ENCODE results near the gene GPR156. TPM values are rescaled to one million over a fixed set of nuclear protein-coding genes. Genes with fewer than 3 reads are reported as not detected.

GPR156 gene
- total and polyA plus RNA-seq, 2 experiments from 2014 or later: not detected

DNA sequence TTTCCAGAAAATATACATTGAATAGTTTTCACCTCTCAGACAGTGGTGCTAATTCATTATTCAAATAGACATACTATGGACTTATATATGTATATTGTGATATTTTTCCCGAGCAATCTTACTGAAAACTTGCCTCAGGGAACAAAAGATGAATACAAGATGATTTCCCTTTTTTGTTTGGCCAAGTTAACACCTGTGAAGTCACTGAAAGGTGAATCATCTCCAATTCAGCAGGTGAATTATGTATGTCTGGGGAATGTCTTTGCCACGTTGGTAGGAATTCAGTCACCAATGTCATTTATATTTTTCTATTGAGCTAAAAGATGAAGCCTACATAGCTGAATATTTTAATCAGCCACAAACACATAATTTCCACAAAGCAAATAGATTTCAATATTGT is 88.2 kb downstream of the GPR156 start:
- Histone ChIP-seq H3K79me2 (ENCODE audit: insufficient read depth) (no peaks in the 10 kb centered on the region), H3K27ac (no peak overlapping the region), H3K4me1 (ENCODE audit: insufficient read depth) (peaks cover 13% of the 10 kb centered on the region), H2AFZ (no peak overlapping the region), H3K4me2 (ENCODE audit: unreplicated experiment) (no peak overlapping the region), H3K9ac (no peak overlapping the region), H3K36me3 (ENCODE audit: low read depth) (no peaks in the 10 kb centered on the region), H3K9me2 (ENCODE audit: insufficient read depth) (no peaks in the 10 kb centered on the region), H4K20me1 (ENCODE audit: insufficient read depth) (no peaks in the 10 kb centered on the region), H3K9me3 (ENCODE audit: low read depth) (no peaks in the 10 kb centered on the region), H3K4me3 (no peak overlapping the region), H3K27me3 (replicated peaks; ENCODE audit: insufficient read depth) (no peaks in the 10 kb centered on the region), H3F3A (ENCODE audit: insufficient read depth) (peaks cover 14% of the 10 kb centered on the region)
- DNase-seq: no peak
- no peak for TF ChIP-seq EZH2phosphoT487 (IDR thresholded peaks at IDR 0.05; ENCODE audit: insufficient read depth, low read depth)
- no peak for TF ChIP-seq EZH2 (IDR thresholded peaks at IDR 0.05; ENCODE audit: insufficient read depth, poor library complexity, severe bottlenecking)
- 51 to 53% methylated on average over 2 of the region's 2 CpGs for WGBS, 2 experiments (ENCODE audit: low coverage in 1 of 2, low lambda C conversion rate in 2 of 2, missing lambda C conversion rate in 2 of 2)
- in situ Hi-C loops (cut with MboI): loop anchor here (25.0 kb wide), 1 partner anchor 660 kb away; no protein-coding TSS in a partner anchor

DNA sequence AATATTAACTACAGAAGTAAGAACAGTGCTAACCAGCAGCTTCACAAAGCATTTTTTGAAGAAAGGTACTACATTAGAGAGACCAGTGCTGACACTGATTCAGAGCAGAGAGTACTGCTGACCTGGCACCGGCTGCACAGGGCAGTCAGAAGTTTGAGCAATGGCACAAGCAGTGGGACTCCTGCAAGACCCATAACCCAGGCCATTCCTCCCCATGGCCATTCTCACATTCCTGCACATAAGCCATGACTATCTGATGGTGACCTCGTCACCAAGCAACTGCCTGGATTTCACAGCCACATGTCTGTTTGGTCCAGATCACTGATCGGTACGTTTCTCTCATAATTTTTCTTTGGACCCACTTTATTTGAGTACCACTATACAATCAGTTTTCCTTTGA is 88.7 kb downstream of the GPR156 start:
- H3K4me3 ChIP-seq: no peak overlapping the region
- no peak overlapping the region for H3K9ac ChIP-seq
- H3K4me2 ChIP-seq (ENCODE audit: unreplicated experiment): no peak overlapping the region
- DNase-seq: no peak
- 90 to 93% methylated on average over 4 of the region's 4 CpGs for WGBS, 2 experiments (ENCODE audit: low coverage in 1 of 2, low lambda C conversion rate in 2 of 2, missing lambda C conversion rate in 2 of 2)
- H3K79me2 ChIP-seq (ENCODE audit: insufficient read depth): no peaks in the 10 kb centered on the region
- TF ChIP-seq EZH2phosphoT487 (IDR thresholded peaks at IDR 0.05; ENCODE audit: insufficient read depth, low read depth) (no peak), EZH2 (IDR thresholded peaks at IDR 0.05; ENCODE audit: insufficient read depth, poor library complexity, severe bottlenecking) (no peak)
- H3K27ac ChIP-seq: no peak overlapping the region
- H3K36me3 ChIP-seq (ENCODE audit: low read depth): no peaks in the 10 kb centered on the region
- in situ Hi-C loops (cut with MboI): loop anchor here (25.0 kb wide), 1 partner anchor 659 kb away; no protein-coding TSS in a partner anchor
- no peaks in the 10 kb centered on the region for H3K9me2 ChIP-seq (ENCODE audit: insufficient read depth)
- no peaks in the 10 kb centered on the region for H3K9me3 ChIP-seq (ENCODE audit: low read depth)
- H3K4me1 ChIP-seq (ENCODE audit: insufficient read depth): peaks cover 17% of the 10 kb centered on the region
- peaks cover 18% of the 10 kb centered on the region for H3F3A ChIP-seq (ENCODE audit: insufficient read depth)
- H2AFZ ChIP-seq: no peak overlapping the region
- H4K20me1 ChIP-seq (ENCODE audit: insufficient read depth): no peaks in the 10 kb centered on the region
- H3K27me3 ChIP-seq (replicated peaks; ENCODE audit: insufficient read depth): no peaks in the 10 kb centered on the region

DNA sequence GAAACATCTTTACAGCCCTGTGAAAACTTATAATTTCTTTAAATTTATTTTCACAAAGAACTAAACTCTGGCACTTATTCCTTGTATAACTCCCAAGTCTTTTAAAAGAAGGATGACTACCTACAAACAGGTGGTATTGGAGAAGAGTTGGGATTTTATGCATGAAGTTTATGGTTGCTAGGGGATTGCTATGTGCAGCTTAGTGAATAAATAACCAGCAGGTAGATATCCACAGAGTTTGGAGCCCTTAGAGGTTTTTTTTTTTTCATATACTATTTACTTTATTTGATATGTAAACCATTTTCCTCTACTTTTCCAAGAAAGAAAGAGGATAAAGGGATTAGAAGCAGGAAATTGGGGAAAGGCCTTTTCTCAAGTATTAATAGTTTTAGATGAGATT is 91.5 kb downstream of the GPR156 start:
- no peaks in the 10 kb centered on the region for H3K9me3 ChIP-seq (ENCODE audit: low read depth)

DNA sequence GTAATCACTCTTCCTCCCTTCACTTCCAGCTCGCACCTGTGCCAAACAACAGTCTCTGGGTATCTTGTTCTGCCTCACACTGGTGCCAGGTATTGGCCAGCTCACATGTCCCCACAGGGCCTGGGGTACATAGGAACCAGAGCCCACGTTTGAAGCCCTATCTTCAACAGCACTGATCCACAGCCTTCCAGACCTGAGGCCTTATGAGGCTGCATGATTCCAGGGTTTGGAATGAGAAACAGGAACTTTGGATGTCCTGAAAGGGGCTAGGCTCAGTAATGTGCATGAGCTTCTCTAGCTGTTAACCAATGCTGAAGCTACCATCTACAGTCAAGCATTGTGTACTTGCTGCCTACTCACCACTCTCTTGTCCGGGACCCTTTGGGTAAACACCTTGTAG is 92.4 kb downstream of the GPR156 start:
- no peak overlapping the region for H3K9ac ChIP-seq
- H3K36me3 ChIP-seq (ENCODE audit: low read depth): no peaks in the 10 kb centered on the region
- peaks cover 20% of the 10 kb centered on the region for H3F3A ChIP-seq (ENCODE audit: insufficient read depth)
- peak overlapping the region; percentile 28 for H3K4me2 ChIP-seq (ENCODE audit: unreplicated experiment)
- 0 out of 2 replicates have a peak overlapping the region, but pooled peaks have one; percentile 11 for H2AFZ ChIP-seq
- 59 to 72% methylated on average over 3 of the region's 3 CpGs for WGBS, 2 experiments (ENCODE audit: low coverage in 1 of 2, low lambda C conversion rate in 2 of 2, missing lambda C conversion rate in 2 of 2)
- H4K20me1 ChIP-seq (ENCODE audit: insufficient read depth): no peaks in the 10 kb centered on the region
- H3K4me1 ChIP-seq (ENCODE audit: insufficient read depth): peaks cover 17% of the 10 kb centered on the region
- DNase-seq: peak; percentile 52
- in situ Hi-C loops (cut with MboI): loop anchor here (25.0 kb wide), 1 partner anchor 655 kb away; no protein-coding TSS in a partner anchor
- no peak for TF ChIP-seq EZH2phosphoT487 (IDR thresholded peaks at IDR 0.05; ENCODE audit: insufficient read depth, low read depth)
- TF ChIP-seq EZH2 (IDR thresholded peaks at IDR 0.05; ENCODE audit: insufficient read depth, poor library complexity, severe bottlenecking): no peak
- no peaks in the 10 kb centered on the region for H3K79me2 ChIP-seq (ENCODE audit: insufficient read depth)
- no peak overlapping the region for H3K4me3 ChIP-seq
- no peaks in the 10 kb centered on the region for H3K9me2 ChIP-seq (ENCODE audit: insufficient read depth)
- H3K27ac ChIP-seq: peak overlapping the region; percentile 55
- no peaks in the 10 kb centered on the region for H3K27me3 ChIP-seq (replicated peaks; ENCODE audit: insufficient read depth)
- H3K9me3 ChIP-seq (ENCODE audit: low read depth): no peaks in the 10 kb centered on the region

More for the DNA sequence above, 91.5 kb downstream of the GPR156 start:
- no peak overlapping the region for H3K4me3 ChIP-seq
- DNase-seq: no peak
- H3K27me3 ChIP-seq (replicated peaks; ENCODE audit: insufficient read depth): no peaks in the 10 kb centered on the region
- no peak overlapping the region for H3K27ac ChIP-seq
- H3K9ac ChIP-seq: no peak overlapping the region
- H3K4me2 ChIP-seq (ENCODE audit: unreplicated experiment): no peak overlapping the region
- H3K9me2 ChIP-seq (ENCODE audit: insufficient read depth): no peaks in the 10 kb centered on the region
- no peak overlapping the region for H2AFZ ChIP-seq
- no peak for TF ChIP-seq EZH2phosphoT487 (IDR thresholded peaks at IDR 0.05; ENCODE audit: insufficient read depth, low read depth)
- TF ChIP-seq EZH2 (IDR thresholded peaks at IDR 0.05; ENCODE audit: insufficient read depth, poor library complexity, severe bottlenecking): no peak
- no peaks in the 10 kb centered on the region for H3K36me3 ChIP-seq (ENCODE audit: low read depth)
- H4K20me1 ChIP-seq (ENCODE audit: insufficient read depth): no peaks in the 10 kb centered on the region
- no peaks in the 10 kb centered on the region for H3K79me2 ChIP-seq (ENCODE audit: insufficient read depth)
- in situ Hi-C loops (cut with MboI): loop anchor here (25.0 kb wide), 1 partner anchor 656 kb away; no protein-coding TSS in a partner anchor
- peaks cover 17% of the 10 kb centered on the region for H3K4me1 ChIP-seq (ENCODE audit: insufficient read depth)
- peaks cover 20% of the 10 kb centered on the region for H3F3A ChIP-seq (ENCODE audit: insufficient read depth)
